ENCODE measurements around the gene UBE2D3.

UBE2D3 gene

GRCh38 chr4:102789317-102789717 lies 38.0 kb downstream of the UBE2D3 start:
- no peak for DNase-seq

GRCh38 chr4:102787944-102788343 lies 39.4 kb downstream of the UBE2D3 start:
- DNase-seq = no peak

GRCh38 chr4:102787096-102787881 lies 40.1 kb downstream of the UBE2D3 start:
- DNase-seq = no peak

- DNase-seq = no peak
These were observed 41.1 kb downstream of the UBE2D3 start for GRCh38 chr4:102786279-102786678.

GRCh38 chr4:102783006-102783405 lies 44.3 kb downstream of the UBE2D3 start:
- DNase-seq = no peak

- no peak for DNase-seq
These were observed 45.8 kb downstream of the UBE2D3 start for GRCh38 chr4:102781570-102781969.

- DNase-seq = no peak
These were observed 46.7 kb downstream of the UBE2D3 start for GRCh38 chr4:102780476-102781144.

- DNase-seq = no peak
These were observed 48.1 kb downstream of the UBE2D3 start for GRCh38 chr4:102779204-102779603.

- no peak for DNase-seq
These were observed 48.6 kb downstream of the UBE2D3 start for GRCh38 chr4:102778720-102779119.

GRCh38 chr4:102775805-102776204 lies 51.5 kb downstream of the UBE2D3 start:
- DNase-seq = no peak

- no peak for DNase-seq
These were observed 53.1 kb downstream of the UBE2D3 start for GRCh38 chr4:102774254-102774653.

- no peak for DNase-seq
These were observed 54.5 kb downstream of the UBE2D3 start for GRCh38 chr4:102772738-102773340.

GRCh38 chr4:102764901-102765300 lies 62.5 kb downstream of the UBE2D3 start:
- no peak for DNase-seq

- DNase-seq = no peak
These were observed 65.4 kb downstream of the UBE2D3 start for GRCh38 chr4:102761906-102762305.

GRCh38 chr4:102761296-102761701 lies 66.1 kb downstream of the UBE2D3 start:
- DNase-seq = no peak

- peak; percentile 88 for DNase-seq
These were observed 66.6 kb downstream of the UBE2D3 start, which contains the start of gene MANBA for GRCh38 chr4:102760645-102761295. Gene MANBA, minus strand, starts transcription at chr4:102760968. Its CDS starts 74 bp downstream, at chr4:102760894.

- peak; percentile 28 for DNase-seq
These were observed 67.3 kb downstream of the UBE2D3 start for GRCh38 chr4:102759831-102760644.

GRCh38 chr4:102758241-102759160 lies 68.8 kb downstream of the UBE2D3 start:
- DNase-seq = no peak

- DNase-seq = no peak
These were observed 69.7 kb downstream of the UBE2D3 start for GRCh38 chr4:102757681-102758080.

GRCh38 chr4:102754044-102754443 lies 73.3 kb downstream of the UBE2D3 start:
- no peak for DNase-seq

GRCh38 chr4:102751941-102752340 lies 75.4 kb downstream of the UBE2D3 start:
- DNase-seq = no peak

All from stimulated activated CD8-positive, alpha-beta memory T cell treated with anti-CD3 and anti-CD28 coated beads, Interleukin-4, amount 100 ng/mL, for 48 hours (primary cell).